Glomerular visceral epithelial cell (primary cell): ENCODE results near the gene KLB.
A peak's percentile ranks its signal among the peaks of the same experiment; 100 is the strongest.
"Not testable (repeated sequence)": the region's sequence is repeated elsewhere in the genome, so short reads cannot be mapped to it uniquely, and the experiment has no call there.

Source experiments
- DNase-seq: peaks from one replicate; pipeline ENCODE4 v3.0.0-alpha.2; 2016; ENCODE audit errors: extremely low spot score

Gene KLB

GRCh38 chr4:39426728-39427127, 20.0 kb downstream of the KLB start:
- no peak for DNase-seq

GRCh38 chr4:39427520-39428114, 20.9 kb downstream of the KLB start:
- no peak for DNase-seq

GRCh38 chr4:39429476-39430334, 23.0 kb downstream of the KLB start:
- DNase-seq: no peak

- no peak for DNase-seq
Measured at GRCh38 chr4:39433878-39434492, 27.3 kb downstream of the KLB start.

GRCh38 chr4:39435659-39436563, 29.2 kb downstream of the KLB start:
- DNase-seq: no peak

- DNase-seq: no peak
Measured at GRCh38 chr4:39441593-39441992, 34.9 kb downstream of the KLB start.

GRCh38 chr4:39442998-39443397, 36.3 kb downstream of the KLB start:
- DNase-seq: no peak

GRCh38 chr4:39446483-39446841, 39.7 kb downstream of the KLB start:
- DNase-seq: no peak

GRCh38 chr4:39446842-39447573, 40.3 kb downstream of the KLB start:
- no peak for DNase-seq

- DNase-seq: peak; percentile 50
Measured at GRCh38 chr4:39450618-39451017, 43.9 kb downstream of the KLB start.

GRCh38 chr4:39451423-39452023, 44.8 kb downstream of the KLB start:
- no peak for DNase-seq

GRCh38 chr4:39452153-39452859, 45.6 kb downstream of the KLB start:
- no peak for DNase-seq

GRCh38 chr4:39452860-39453587, 46.3 kb downstream of the KLB start:
- DNase-seq: no peak

GRCh38 chr4:39453738-39454137, 47.0 kb downstream of the KLB start:
- DNase-seq: no peak

- no peak for DNase-seq
Measured at GRCh38 chr4:39455486-39455885, 48.8 kb downstream of the KLB start.

- no peak for DNase-seq
Measured at GRCh38 chr4:39456946-39457763, 50.4 kb downstream of the KLB start.

- DNase-seq: not testable (repeated sequence)
Measured at GRCh38 chr4:39458161-39458504, 51.4 kb downstream of the KLB start.

- DNase-seq: peak; percentile 99
Measured at GRCh38 chr4:39458505-39459300, 52.0 kb downstream of the KLB start, which contains the start of the genes LIAS and RPL9. LIAS (plus strand) TSS chr4:39459056; CDS start chr4:39459118, 62 bp downstream. RPL9 (minus strand) TSS chr4:39458922; CDS start chr4:39458439, 483 bp downstream.
